Astrocyte (in vitro differentiated cells and primary cell): ENCODE results near the gene PSMG4. TPM values are rescaled to one million over a fixed set of nuclear protein-coding genes. Genes with fewer than 3 reads are reported as not detected.
A peak's percentile ranks its signal among the peaks of the same experiment; 100 is the strongest.

ENCODE experiments used
- DNase-seq: peaks from one replicate; pipeline ENCODE4 v3.0.0-alpha.2; 2010; ENCODE audit warnings: low read depth
- FAIRE-seq: peaks from 2 replicates; lab custom pipeline; 2011; peaks lifted over from hg19 to GRCh38; lab: Jason Lieb, UNC
- H2AFZ ChIP-seq: 2 replicates; pipeline ENCODE4 v1.6.0; 2012; ENCODE audit warnings: low read depth, low read length, inconsistent platforms
- H3K27ac ChIP-seq: 2 replicates; pipeline ENCODE4 v1.5.1; 2011; ENCODE audit warnings: low read depth, low read length, inconsistent platforms
- H3K27me3 ChIP-seq: 2 replicates; pipeline ENCODE4 v1.6.0; 2011; ENCODE audit warnings: low read length, inconsistent platforms; ENCODE audit not compliant: insufficient read depth
- H3K36me3 ChIP-seq: 2 replicates; pipeline ENCODE4 v1.5.1; 2011; ENCODE audit warnings: low read length, inconsistent platforms; ENCODE audit not compliant: insufficient read depth
- H3K4me1 ChIP-seq: 2 replicates; pipeline ENCODE4 v1.5.1; 2011; ENCODE audit warnings: low read length, inconsistent platforms; ENCODE audit not compliant: insufficient read depth
- H3K4me2 ChIP-seq: 2 replicates; pipeline ENCODE4 v1.6.0; 2012; ENCODE audit warnings: low read length, inconsistent platforms
- H3K4me3 ChIP-seq: 2 replicates; pipeline ENCODE4 v1.5.1; 2011; ENCODE audit warnings: low read depth, mild to moderate bottlenecking, low read length, inconsistent platforms; ENCODE audit not compliant: insufficient read depth
- H3K79me2 ChIP-seq: 2 replicates; pipeline ENCODE4 v1.6.0; 2012; ENCODE audit warnings: mild to moderate bottlenecking, low read length, inconsistent platforms; ENCODE audit not compliant: insufficient read depth
- H3K9ac ChIP-seq: 2 replicates; pipeline ENCODE4 v1.6.0; 2012; ENCODE audit warnings: mild to moderate bottlenecking, low read length, inconsistent platforms
- H3K9me3 ChIP-seq: 2 replicates; pipeline ENCODE4 v1.5.1; 2012; ENCODE audit warnings: low read depth, mild to moderate bottlenecking, low read length, inconsistent platforms; ENCODE audit not compliant: insufficient read depth
- H4K20me1 ChIP-seq: 2 replicates; pipeline ENCODE4 v1.6.0; 2012; ENCODE audit warnings: low read length, inconsistent platforms; ENCODE audit not compliant: insufficient read depth
- H3K27ac Mint-ChIP-seq: one replicate; pipeline ENCODE4 v1.8.0; 2021; ENCODE audit warnings: mild to moderate bottlenecking, mixed read lengths; ENCODE audit not compliant: unreplicated experiment
- H3K27me3 Mint-ChIP-seq: one replicate; pipeline ENCODE4 v1.8.0; 2021; ENCODE audit warnings: low read depth, mixed read lengths; ENCODE audit not compliant: unreplicated experiment
- H3K36me3 Mint-ChIP-seq: one replicate; pipeline ENCODE4 v1.8.0; 2021; ENCODE audit warnings: low read depth, mixed read lengths; ENCODE audit not compliant: unreplicated experiment
- H3K4me1 Mint-ChIP-seq: one replicate; pipeline ENCODE4 v1.8.0; 2021; ENCODE audit warnings: low read depth, mixed read lengths; ENCODE audit not compliant: unreplicated experiment
- H3K4me3 Mint-ChIP-seq: one replicate; pipeline ENCODE4 v1.8.0; 2021; ENCODE audit warnings: mild to moderate bottlenecking, moderate library complexity, mixed read lengths; ENCODE audit not compliant: unreplicated experiment
- H3K9me3 Mint-ChIP-seq: one replicate; pipeline ENCODE4 v1.8.0; 2021; ENCODE audit warnings: mild to moderate bottlenecking, mixed read lengths; ENCODE audit not compliant: unreplicated experiment
- EZH2 ChIP-seq: IDR thresholded peaks from 2 replicates; pipeline ENCODE4 v1.6.1; 2012; ENCODE audit warnings: mild to moderate bottlenecking, low read length, inconsistent platforms; ENCODE audit not compliant: insufficient read depth
- total RNA-seq: library from RNA; stranded (reverse); gene quantifications from 2 replicates; pipeline ENCODE4 v1.2.1, GENCODE V29; 2021
- TF ChIP-seq, protein P1 (sequence below): IDR thresholded peaks from 2 replicates; pipeline ENCODE4 v1.5.1; 2011; ENCODE audit warnings: low read depth, mild to moderate bottlenecking, inconsistent platforms, low read length, moderate library complexity; ENCODE audit not compliant: insufficient read depth

PSMG4 gene
- total RNA-seq, 1 donor from 2014 or later = 23.4 TPM

- no peak for FAIRE-seq
These were observed 2.2 kb downstream of the PSMG4 start for GRCh38 chr6:3260772-3261517.

GRCh38 chr6:3261518-3261820 is 2.7 kb downstream of the PSMG4 start:
- no peak overlapping the region for H3K27ac ChIP-seq
- H2AFZ ChIP-seq = no peak overlapping the region
- H4K20me1 ChIP-seq = peaks cover 57% of the 10 kb centered on the region
- FAIRE-seq (no peak), DNase-seq (no peak)
- peaks cover 8% of the 10 kb centered on the region for H3K36me3 ChIP-seq
- H3K27ac Mint-ChIP-seq = no peak overlapping the region
- H3K79me2 ChIP-seq = peaks cover 76% of the 10 kb centered on the region
- H3K27me3 Mint-ChIP-seq = peaks cover 4% of the 10 kb centered on the region
- no peak for TF ChIP-seq EZH2
- TF ChIP-seq, protein P1, sequence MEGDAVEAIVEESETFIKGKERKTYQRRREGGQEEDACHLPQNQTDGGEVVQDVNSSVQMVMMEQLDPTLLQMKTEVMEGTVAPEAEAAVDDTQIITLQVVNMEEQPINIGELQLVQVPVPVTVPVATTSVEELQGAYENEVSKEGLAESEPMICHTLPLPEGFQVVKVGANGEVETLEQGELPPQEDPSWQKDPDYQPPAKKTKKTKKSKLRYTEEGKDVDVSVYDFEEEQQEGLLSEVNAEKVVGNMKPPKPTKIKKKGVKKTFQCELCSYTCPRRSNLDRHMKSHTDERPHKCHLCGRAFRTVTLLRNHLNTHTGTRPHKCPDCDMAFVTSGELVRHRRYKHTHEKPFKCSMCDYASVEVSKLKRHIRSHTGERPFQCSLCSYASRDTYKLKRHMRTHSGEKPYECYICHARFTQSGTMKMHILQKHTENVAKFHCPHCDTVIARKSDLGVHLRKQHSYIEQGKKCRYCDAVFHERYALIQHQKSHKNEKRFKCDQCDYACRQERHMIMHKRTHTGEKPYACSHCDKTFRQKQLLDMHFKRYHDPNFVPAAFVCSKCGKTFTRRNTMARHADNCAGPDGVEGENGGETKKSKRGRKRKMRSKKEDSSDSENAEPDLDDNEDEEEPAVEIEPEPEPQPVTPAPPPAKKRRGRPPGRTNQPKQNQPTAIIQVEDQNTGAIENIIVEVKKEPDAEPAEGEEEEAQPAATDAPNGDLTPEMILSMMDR = no peak
- H3K36me3 Mint-ChIP-seq = no peaks in the 10 kb centered on the region
- H3K27me3 ChIP-seq = no peaks in the 10 kb centered on the region
- no peak overlapping the region for H3K9ac ChIP-seq
- peaks cover 11% of the 10 kb centered on the region for H3K4me1 ChIP-seq
- H3K4me1 Mint-ChIP-seq = peaks cover 15% of the 10 kb centered on the region
- no peaks in the 10 kb centered on the region for H3K9me3 ChIP-seq
- no peaks in the 10 kb centered on the region for H3K9me3 Mint-ChIP-seq
- peak overlapping the region; percentile 66 for H3K4me3 Mint-ChIP-seq
- peak overlapping the region; percentile 97 for H3K4me2 ChIP-seq
- no peak overlapping the region for H3K4me3 ChIP-seq

More at GRCh38 chr6:3260772-3261517, 2.2 kb downstream of the PSMG4 start:
- Histone ChIP-seq H3K79me2 (peaks cover 71% of the 10 kb centered on the region), H3K27ac (no peak overlapping the region), H2AFZ (no peak overlapping the region), H4K20me1 (peaks cover 54% of the 10 kb centered on the region), H3K9me3 (no peaks in the 10 kb centered on the region), H3K4me3 (no peak overlapping the region), H3K36me3 (peaks cover 8% of the 10 kb centered on the region), H3K9ac (no peak overlapping the region), H3K4me2 (peak overlapping the region; percentile 97), H3K27me3 (no peaks in the 10 kb centered on the region), H3K4me1 (peaks cover 11% of the 10 kb centered on the region)
- Mint-ChIP-seq H3K9me3 (no peaks in the 10 kb centered on the region), H3K4me3 (peak overlapping the region; percentile 66), H3K4me1 (peaks cover 15% of the 10 kb centered on the region), H3K36me3 (no peaks in the 10 kb centered on the region), H3K27me3 (peaks cover 7% of the 10 kb centered on the region), H3K27ac (no peak overlapping the region)
- DNase-seq = no peak
- TF ChIP-seq EZH2 = no peak
- TF ChIP-seq, protein P1 = no peak

- no peaks in the 10 kb centered on the region for H3K27me3 ChIP-seq
- H3K27ac ChIP-seq = no peak overlapping the region
- no peak overlapping the region for H2AFZ ChIP-seq
- H3K4me3 ChIP-seq = no peak overlapping the region
- H3K36me3 ChIP-seq = peaks cover 8% of the 10 kb centered on the region
- Mint-ChIP-seq H3K27ac (no peak overlapping the region), H3K4me1 (peaks cover 15% of the 10 kb centered on the region), H3K4me3 (peak overlapping the region; percentile 66), H3K36me3 (no peaks in the 10 kb centered on the region), H3K27me3 (no peaks in the 10 kb centered on the region), H3K9me3 (no peaks in the 10 kb centered on the region)
- TF ChIP-seq, protein P1 = no peak
- TF ChIP-seq EZH2 = no peak
- no peak overlapping the region for H3K4me2 ChIP-seq
- no peak overlapping the region for H3K9ac ChIP-seq
- no peaks in the 10 kb centered on the region for H3K9me3 ChIP-seq
- FAIRE-seq (no peak), DNase-seq (no peak)
- H3K4me1 ChIP-seq = peaks cover 11% of the 10 kb centered on the region
- H4K20me1 ChIP-seq = peaks cover 58% of the 10 kb centered on the region
- peaks cover 77% of the 10 kb centered on the region for H3K79me2 ChIP-seq
These were observed 3.2 kb downstream of the PSMG4 start for GRCh38 chr6:3261921-3262320.
